OCI-M2 (cell line): ENCODE measurements around the gene RIPK4.

Source experiments
- DNase-seq: peaks from one replicate; lab custom pipeline; 2025; ENCODE audit not compliant: unreplicated experiment; lab: John Stamatoyannopoulos, UW

Gene RIPK4

GRCh38 chr21:41755258-41755933 is 11.5 kb downstream of the RIPK4 start:
- DNase-seq, result no peak

GRCh38 chr21:41754479-41754891 is 12.4 kb downstream of the RIPK4 start:
- DNase-seq, result no peak

GRCh38 chr21:41753006-41753898 is 13.6 kb downstream of the RIPK4 start:
- DNase-seq, result no peak

GRCh38 chr21:41752231-41752681 is 14.6 kb downstream of the RIPK4 start:
- DNase-seq, result no peak

GRCh38 chr21:41751611-41752011 is 15.2 kb downstream of the RIPK4 start:
- no peak for DNase-seq

GRCh38 chr21:41750532-41751151 is 16.2 kb downstream of the RIPK4 start:
- DNase-seq, result no peak

- no peak for DNase-seq
Measured at GRCh38 chr21:41750051-41750450, 16.8 kb downstream of the RIPK4 start.

- no peak for DNase-seq
Measured at GRCh38 chr21:41749286-41749685, 17.6 kb downstream of the RIPK4 start.

GRCh38 chr21:41747943-41748738 is 18.7 kb downstream of the RIPK4 start:
- DNase-seq, result no peak

GRCh38 chr21:41746744-41747006 is 20.2 kb downstream of the RIPK4 start:
- no peak for DNase-seq

- DNase-seq, result no peak
Measured at GRCh38 chr21:41745971-41746743, 20.7 kb downstream of the RIPK4 start.

- DNase-seq, result no peak
Measured at GRCh38 chr21:41745026-41745820, 21.6 kb downstream of the RIPK4 start.

- no peak for DNase-seq
Measured at GRCh38 chr21:41744028-41744930, 22.6 kb downstream of the RIPK4 start.

- no peak for DNase-seq
Measured at GRCh38 chr21:41743321-41744027, 23.4 kb downstream of the RIPK4 start.

- DNase-seq, result no peak
Measured at GRCh38 chr21:41742073-41742875, 24.6 kb downstream of the RIPK4 start.

- DNase-seq, result no peak
Measured at GRCh38 chr21:41741253-41742072, 25.4 kb downstream of the RIPK4 start.
